GM21576 (cell line): Measurements from ENCODE around the gene WDR75.
A peak's percentile ranks its signal among the peaks of the same experiment; 100 is the strongest.
"Not testable (repeated sequence)": the region's sequence is repeated elsewhere in the genome, so short reads cannot be mapped to it uniquely, and the experiment has no call there.

Experiments
- ATAC-seq: cut with Tn5 transposase; IDR thresholded peaks from one replicate; pipeline ENCODE4 v1.9.1; 2021; ENCODE audit warnings: mild to moderate bottlenecking, moderate library complexity; ENCODE audit not compliant: unreplicated experiment

WDR75 gene

DNA sequence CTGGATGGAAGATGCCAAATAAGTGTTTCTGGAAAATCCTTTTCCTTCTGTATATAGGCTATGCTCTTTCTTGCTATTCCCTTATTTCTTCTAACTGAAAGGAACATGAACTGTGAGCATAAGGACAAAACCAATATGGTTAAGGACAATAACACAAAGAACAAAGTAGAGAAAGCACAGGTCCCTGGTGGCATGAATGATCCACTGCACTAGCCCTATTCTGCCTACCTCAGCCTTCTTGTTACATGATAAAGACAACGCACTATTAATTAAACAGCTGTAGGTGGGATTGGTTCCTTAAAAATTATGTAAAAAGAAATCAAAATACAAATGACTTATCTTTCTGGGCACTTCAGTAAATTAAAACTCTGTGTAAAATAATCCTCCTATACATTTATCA, 1.9 kb upstream of the WDR75 start:
- no peak for ATAC-seq

DNA sequence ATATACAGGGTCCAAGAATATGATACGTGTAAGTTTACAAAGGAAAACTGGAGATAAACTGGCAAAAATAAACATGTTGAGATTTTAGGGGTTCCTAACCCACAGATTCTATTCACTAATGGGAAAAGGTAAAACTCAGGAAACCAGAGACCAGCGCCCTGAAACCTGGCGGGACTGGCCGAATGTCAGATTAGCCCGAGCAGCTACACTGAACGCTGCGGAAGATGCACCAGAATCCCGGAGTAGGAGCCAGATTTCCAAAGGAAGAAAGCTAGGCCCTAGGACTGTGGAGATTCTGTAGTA, 679 bp upstream of the WDR75 start:
- peak; percentile 20 for ATAC-seq

DNA sequence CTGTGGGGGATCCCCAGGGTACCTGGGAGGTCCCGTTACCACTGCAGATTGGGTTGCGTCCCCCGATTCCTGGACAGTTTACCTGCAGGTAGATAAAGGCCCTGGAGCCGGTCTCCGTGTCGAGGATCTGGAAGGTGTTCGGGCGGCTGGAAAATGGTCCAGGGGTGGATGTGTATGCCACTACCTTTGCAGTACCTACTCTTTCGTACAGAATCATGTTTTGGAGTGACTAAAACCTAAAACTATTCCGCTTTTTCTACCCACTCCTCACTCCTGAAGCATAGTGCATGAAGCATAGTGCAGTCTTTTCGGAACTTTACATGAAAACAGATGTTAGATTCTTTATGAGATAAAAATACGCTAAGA, 418 bp downstream of the WDR75 start:
- peak; percentile 6 for ATAC-seq

DNA sequence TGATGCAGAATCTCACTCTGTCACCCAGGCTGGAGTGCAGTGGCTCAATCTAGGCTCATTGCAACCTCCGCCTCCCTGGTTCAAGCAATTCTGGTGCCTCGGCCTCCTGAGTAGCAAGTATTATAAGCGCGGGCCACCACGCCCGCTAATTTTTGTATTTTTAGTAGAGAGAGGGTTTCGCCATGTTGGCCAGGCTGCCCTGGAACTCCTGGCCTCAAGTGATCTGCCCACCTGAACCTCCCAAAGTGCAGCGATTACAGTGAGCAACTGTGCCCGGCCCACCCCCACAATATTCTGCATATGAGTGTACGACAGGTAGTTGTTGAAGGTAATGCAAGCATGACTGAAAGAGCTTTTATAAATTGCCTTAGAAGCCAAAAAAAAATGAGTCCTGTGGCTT, 1.2 kb downstream of the WDR75 start:
- no peak for ATAC-seq

DNA sequence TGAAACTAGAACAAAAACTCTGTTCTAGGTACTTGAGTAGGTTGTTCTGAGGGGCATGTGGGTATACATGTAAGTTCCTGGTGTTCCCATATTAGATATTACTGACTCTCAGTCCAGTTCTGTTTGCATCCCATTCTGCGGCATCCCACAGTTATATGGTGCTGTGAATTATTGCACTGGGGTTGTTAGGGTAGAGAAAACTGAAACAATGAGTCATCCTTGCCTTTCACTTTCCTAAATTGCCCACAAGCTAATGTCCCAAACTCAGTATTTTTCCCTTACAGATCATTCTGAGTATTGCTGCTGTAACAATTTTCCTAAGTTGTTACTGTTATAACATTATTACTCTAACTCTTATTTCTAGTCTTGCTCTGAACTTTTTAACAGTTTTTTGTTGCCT, 3.0 kb downstream of the WDR75 start:
- ATAC-seq, result peak; percentile 29

DNA sequence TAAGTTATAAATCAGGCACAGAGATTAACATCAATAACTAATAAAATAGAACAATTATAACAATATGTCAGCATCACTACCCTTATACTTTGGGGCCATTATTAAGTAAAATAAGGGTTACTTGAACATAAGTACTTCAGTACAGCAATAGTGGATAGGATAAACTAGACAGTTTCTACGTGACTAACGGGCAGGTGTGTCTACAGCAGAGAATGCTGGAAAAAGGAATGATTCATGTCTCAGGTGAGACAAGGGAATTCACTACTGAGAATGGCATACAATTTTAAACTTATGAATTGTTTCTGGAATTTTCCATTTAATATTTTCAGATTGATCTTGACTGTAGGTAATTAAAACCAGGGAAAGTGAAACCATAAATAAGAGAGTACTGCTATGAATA, 5.5 kb downstream of the WDR75 start:
- ATAC-seq, result no peak

DNA sequence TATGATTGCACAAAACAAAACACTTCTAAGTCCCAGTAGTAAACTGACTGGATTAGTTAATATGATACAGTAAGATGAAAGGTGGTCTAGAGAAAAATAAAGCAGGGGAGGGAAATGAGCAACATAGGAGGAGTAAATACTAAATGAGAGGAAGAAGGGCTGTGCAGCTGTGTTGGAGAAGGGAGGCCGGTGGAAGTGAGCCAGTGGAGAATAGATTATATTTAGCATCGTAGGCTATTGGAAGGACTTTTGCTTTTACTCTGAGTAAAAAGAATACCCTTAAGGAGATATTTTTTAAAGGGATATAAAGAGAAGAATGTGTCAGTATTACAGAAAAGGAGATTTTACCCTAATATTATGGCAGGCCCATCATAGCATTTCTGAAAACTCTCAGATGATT, 12.7 kb downstream of the WDR75 start:
- ATAC-seq, result no peak

DNA sequence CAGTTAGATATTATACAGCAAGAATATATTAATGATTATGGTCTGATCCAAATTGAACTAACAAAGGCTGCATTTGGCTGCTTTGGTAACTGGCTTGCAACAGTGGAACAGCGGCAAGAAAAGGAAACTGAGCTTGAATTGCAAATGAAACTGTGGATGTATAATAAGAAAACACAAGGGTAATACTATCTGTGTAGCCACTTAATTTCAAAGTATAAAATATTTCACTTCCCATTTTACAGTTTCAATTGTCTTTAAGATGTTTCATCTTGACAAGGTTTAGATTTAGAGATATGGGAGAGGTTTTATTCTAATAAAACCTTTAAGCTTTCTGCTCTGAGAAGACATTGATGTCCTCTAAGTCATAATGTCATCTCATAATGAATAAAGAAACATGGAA, 23.8 kb downstream of the WDR75 start:
- ATAC-seq, result no peak

DNA sequence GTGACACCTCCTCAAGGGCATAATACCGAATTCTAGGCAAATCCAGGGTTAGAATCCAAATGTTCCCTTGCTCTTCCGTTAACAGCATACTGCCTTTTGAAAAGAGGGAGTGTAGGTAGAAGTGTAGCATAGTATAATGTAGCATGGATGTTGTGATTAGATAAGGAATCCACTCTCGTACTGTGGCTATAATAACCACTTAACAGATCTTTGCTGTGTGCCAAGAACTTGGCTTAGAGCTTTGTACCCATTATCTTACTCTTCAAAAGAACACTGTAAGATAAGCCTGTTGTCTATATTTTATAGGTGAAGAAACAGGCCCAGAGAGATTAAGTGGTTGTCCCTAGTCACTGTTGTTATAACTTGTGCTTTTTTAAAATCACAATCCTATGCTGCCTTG, 24.2 kb downstream of the WDR75 start:
- no peak for ATAC-seq

DNA sequence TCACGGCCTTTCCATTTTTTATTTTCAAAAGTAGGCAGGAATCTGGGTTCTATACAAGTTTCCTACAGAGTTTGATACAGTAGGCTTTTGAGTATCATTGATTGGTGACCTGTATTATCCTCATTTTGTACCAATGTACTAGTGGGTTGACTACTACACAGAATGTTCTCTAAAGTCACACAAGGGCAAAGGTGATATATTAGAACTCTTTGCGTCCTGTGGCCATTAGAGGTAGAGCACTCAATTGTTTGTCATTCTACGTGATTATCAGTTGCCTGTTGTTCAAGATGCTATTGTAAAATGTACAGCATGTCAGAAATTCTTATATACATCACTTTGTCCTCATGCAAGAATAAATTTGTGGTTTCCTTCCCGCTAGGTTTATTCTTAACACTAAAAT, 24.8 kb downstream of the WDR75 start:
- no peak for ATAC-seq

DNA sequence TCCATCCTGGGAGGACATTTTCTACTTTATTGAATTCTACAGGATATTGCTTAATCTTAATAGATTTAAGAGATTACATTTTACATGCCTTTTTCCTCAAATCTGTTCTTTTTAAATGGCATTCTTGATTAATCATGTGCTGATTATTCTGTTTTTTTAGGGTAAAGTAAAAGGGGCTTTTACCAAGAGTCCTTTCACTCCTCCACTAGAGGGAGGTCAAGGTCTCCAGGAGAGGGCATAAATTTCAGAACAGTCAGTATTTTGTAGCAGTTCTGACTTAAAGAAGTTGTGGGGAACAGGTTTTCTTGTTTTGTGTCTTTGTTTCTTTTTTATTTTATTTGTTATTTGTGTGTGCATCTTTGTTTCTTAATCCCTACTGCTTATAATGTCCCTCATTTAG, 25.4 kb downstream of the WDR75 start:
- peak; percentile 38 for ATAC-seq

DNA sequence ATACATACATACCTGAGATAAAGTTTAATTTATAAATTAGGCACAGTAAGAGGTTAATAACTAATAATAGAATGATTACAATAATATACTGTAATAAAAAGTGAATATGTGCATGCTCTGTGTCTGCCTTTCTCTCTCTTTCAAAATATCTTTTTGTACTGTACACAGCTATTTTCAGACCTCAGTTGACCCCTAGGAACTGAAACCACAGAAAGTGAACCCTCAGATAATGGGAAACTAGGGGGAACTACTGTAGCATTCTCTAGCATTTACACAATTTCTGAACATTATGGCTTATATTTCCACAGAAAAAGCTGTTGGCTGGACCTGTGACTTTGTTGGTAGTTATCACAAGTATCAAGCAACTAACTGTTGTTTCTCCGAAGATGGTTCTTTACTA, 25.9 kb downstream of the WDR75 start:
- no peak for ATAC-seq

DNA sequence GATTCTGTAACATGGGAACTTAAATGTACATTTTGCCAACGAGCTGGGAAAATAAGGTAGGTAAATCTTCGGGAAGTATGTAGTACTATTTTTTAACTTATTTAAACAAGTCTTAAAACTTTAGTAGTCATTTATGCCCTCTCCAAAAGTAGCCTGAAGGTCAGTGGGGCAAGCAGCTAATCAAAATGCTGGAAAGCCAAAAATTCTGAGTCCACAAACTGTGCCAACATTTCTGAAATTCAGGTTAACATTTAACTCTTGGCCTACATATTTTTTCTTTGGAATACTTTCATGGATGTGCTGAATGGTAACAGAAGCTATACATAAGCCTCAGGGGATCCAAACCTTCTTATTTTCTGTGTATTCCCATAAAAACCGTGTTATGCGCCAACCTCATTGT, 26.3 kb downstream of the WDR75 start:
- ATAC-seq, result no peak

DNA sequence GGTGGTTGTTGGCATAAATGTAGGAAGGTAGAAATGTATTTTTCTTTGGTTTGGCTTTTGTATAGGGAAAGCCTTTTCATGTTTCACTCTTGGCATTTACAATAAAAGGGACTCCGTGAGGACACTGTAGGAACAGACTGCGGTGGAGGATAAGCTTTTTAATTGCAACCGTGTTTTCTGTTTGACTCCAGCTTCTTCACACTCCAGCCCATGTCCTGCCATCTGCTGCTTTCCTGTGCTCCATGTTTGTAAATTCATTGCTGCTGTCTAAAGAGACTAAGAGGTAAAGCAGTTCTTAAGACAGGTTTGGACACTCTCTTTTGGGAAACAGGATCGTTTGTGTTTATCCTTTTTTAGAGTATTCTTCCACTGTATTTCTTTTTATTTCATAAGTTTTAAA, 33.3 kb downstream of the WDR75 start:
- ATAC-seq, result no peak

DNA sequence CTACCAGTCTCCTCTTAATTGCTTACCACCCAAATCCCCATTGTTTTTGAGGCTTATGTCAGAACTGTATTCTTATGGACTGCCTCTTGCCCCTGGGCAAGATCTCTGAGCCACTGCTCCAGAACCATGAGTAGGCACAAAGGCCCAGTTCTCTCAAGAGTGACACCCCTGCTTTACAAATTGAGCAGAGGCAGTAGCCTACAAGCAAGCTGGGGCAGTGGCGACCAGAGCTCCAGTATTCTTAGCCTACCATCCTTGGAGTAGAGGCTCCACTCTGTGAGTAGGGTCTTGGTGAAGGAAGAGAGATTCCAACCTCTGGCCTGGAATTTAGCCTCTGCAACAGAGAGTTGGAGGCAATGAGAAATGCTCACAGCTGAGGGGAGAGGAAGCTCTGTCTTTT, 36.5 kb downstream of the WDR75 start:
- no peak for ATAC-seq

DNA sequence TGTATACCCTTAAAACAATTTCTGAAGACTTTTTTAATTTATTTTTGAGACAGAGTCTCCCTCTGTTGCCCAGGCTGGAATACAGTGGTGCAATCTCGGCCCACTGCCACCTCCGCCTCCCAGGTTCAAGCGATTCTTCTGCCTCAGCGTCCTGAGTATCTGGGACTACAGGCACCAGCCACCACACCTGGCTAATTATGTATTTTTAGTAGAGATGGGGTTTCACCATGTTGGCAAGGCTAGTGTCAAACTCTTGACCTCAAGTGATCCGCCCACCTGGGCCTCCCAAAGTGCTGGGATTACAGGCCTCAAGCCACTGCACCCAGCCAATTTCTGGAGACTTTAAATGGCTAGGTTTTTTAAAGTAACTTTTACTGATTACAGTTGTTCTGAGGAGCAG, 37.0 kb downstream of the WDR75 start:
- ATAC-seq, result not testable (repeated sequence)

DNA sequence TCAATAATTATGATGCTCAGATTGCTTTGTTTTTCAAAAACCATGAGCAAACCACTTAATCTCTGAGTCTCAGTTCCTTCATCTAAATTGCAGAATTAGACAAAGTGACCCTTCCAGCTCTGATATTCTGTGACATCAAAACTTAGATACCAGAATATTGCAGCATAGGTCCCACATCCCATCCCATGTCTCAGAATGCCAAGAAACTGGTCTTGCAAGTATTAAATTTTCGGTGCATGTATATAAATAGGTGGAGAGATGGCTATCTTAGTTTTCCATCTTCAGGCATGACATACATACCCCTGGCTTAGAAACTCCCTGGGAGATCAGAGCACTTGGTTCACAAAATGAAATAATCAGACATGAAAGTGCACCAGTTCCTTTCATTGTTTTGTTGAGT, 39.8 kb downstream of the WDR75 start:
- no peak for ATAC-seq

DNA sequence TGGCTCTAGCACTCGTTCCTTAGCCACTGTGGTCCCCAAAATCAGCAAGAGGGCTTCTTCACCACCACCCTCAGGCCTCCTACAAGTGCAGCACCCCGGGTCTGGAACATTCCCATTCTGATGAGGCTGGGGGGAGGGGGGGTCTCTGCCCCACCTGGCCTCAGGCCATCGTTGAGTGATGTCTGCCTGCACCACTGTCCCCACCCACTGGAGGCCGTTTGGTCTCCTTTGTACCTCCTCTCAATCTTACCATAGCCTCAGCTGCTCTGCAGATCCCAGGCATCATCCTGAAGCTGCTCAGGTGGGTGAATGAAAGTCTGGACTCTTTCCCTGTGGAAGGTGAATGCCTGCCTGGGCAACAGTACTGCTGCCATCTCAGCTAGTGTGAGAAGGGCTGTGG, 42.3 kb downstream of the WDR75 start:
- ATAC-seq, result no peak

DNA sequence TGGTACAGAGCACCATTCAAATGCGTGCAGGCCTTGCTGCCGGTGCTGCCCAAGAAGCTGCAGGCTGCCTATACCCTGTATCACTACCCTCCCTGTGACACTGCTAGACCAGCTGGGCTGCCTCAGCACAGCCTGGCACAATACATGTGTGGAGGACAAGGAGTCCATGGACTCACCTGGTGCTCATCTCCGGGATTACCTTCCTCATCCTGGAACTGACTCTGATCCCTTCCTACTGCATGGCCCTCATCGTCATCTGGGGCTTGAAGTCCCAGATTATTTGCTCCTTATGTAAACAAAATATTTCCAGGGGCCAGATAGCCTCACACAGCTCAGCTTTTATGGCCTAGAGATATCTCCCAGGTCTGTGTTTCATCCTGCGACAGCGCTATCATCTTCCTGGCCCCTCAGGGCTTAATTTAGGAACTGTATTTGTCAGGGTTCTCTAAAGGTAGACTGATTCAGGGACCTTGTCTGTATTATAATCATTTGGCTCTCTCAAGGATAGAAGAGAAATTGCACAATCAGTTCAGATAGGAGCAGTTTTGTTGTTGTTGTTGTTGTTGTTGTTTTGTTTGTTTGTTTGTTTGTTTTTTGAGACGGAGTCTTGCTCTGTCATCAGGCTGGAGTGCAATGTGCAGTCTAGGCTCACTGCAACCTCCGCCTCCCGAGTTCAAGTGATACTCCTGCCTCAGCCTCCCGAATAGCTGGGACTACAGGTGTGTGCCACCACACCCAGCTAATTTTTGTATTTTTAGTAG, 42.9 kb downstream of the WDR75 start:
- no peak for ATAC-seq

DNA sequence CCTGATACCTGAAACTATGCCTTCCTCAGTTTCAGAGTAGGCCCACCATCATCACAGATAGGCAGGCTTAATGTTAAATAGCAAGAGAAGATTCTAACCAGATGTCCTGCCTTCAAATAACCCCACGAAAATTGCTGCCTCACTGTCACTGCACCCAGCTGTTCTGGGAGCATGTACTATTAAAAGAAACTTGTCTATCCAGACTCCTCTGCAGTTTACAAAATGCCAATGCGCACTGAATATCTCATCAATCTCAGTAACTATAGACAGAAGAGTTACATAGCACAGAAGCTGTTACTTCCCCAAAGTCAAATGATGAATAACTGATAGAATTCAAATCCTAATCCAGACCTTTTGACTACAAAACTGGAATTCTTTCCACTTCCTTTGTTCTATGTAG, 43.9 kb downstream of the WDR75 start:
- no peak for ATAC-seq

DNA sequence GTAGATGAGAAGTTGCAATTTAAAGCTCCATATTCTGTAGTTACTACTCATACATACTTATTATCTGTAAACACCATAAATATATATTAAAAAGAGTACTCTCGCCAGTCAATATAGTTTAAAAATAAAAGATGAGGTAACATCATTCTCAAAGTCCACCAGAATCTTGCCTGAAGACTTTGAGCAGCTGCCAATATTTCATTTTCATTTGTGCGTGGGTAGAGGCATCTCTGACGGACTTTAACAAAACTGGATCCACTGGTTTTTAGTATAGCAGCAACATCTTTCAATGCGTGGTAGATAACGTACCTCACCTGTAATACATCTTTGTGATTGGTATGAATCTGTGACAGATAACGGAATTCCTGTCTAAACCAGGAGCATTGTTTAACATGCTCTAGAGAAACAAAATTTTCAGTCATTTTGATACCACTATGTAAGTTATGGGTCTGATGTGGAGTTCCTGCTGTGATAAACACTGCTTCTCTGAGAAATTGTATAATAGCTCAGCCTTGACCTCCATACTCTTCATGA, 45.0 kb downstream of the WDR75 start:
- no peak for ATAC-seq

DNA sequence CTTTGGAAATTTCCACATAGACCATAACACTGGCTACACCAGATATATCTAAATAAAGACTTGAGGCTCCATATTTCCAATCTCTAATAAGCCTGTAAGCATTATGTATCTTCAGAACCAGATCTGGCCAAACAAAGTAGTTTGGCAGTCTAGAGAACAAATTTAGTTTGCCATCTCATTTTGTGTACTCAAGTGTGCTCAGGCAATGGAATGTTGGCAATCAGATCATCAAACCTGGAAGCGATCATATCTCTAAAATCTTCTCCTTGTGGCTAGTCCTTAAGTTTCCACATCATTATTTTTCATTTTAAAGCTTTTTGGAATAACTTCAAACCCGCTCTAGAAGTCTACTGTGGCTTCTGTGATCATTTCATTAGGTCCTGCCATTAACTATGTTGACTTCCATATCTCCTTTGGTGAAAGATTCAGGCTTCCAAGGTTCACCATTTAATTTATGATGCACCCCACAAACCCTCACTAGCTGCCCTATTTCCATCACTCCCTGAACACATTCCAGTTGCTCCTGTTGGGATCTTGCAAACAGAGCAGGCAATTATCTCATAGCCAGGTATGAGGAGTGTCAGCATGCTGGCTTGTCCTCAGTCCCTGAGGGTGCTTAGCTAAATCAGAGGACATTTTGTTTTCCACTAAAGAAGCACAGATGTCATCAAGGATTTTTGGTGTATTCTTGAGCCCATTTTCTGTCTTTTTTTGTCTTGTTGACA, 46.2 kb downstream of the WDR75 start:
- no peak for ATAC-seq

DNA sequence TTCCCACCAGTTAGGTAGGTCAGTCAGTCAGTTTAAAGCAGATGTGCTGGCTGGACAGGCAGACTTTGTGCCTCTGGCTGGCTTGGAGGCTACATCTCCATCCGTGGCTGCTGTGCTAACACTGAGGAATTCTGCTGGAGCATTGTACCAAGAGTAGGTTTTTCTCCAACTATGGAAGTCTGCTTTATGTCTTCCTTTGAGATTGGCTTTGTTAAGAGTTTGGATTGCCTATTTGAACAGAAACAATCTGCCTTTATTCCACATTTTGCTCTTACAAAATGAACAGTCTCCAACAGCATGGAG, 46.7 kb downstream of the WDR75 start:
- no peak for ATAC-seq
